GM19023 (cell line): ENCODE results near the gene ITGAX.

Experiments
- ATAC-seq: cut with Tn5 transposase; IDR thresholded peaks from one replicate; pipeline ENCODE4 v1.9.1; 2021; ENCODE audit warnings: mild to moderate bottlenecking, moderate library complexity; ENCODE audit not compliant: unreplicated experiment

Gene ITGAX

GRCh38 chr16:31371619-31372484 lies 16.9 kb downstream of the ITGAX start:
- no peak for ATAC-seq

GRCh38 chr16:31373235-31373634 lies 18.3 kb downstream of the ITGAX start:
- ATAC-seq = no peak

- ATAC-seq = no peak
Observed at GRCh38 chr16:31375231-31375630, 20.3 kb downstream of the ITGAX start.

GRCh38 chr16:31376705-31377104 lies 21.7 kb downstream of the ITGAX start:
- ATAC-seq = no peak

DNA sequence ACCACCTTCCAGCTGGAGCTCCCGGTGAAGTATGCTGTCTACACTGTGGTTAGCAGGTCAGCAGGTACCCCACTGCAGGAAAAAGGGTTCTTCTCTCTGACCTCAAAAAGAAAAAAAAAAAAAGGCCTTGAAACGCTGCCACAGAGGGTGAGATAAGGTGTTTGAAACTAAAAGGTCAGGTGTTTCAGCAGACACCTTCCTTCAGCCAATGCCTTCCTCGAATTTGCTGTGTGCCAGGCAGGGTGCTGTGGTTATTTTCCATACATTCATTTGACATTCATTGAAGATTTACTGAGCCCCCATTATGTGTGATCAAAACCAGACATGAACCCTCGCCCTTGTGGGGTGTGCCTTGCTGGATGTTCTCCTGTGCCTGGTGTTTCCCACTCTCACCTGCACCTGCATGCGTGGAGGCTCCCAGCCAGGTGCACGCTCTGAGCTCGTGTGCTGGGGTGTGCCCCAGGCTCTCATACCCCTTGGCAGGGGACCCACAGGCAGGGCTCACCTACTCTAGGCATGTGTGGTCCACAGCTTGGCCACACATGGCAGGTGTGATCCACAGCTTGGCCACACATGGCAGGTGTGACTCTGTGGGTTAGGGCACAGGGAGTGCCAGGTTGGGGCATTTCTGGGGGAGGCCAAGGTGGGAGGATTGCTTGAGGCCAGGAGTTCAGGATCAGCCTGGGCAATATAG lies 22.4 kb downstream of the ITGAX start:
- ATAC-seq = no peak

DNA sequence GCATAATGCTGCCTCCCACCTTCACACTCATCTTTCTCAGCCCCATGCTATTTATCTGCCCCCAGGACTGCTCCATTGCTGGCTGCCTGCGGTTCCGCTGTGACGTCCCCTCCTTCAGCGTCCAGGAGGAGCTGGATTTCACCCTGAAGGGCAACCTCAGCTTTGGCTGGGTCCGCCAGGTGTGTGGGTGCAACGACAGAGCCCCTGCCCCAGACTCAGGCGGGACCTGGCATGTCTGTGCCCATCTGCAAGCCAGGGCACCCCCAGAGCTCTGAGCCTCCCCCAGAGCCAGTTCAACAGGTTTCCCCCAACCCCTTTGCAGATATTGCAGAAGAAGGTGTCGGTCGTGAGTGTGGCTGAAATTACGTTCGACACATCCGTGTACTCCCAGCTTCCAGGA lies 25.2 kb downstream of the ITGAX start:
- ATAC-seq = no peak

DNA sequence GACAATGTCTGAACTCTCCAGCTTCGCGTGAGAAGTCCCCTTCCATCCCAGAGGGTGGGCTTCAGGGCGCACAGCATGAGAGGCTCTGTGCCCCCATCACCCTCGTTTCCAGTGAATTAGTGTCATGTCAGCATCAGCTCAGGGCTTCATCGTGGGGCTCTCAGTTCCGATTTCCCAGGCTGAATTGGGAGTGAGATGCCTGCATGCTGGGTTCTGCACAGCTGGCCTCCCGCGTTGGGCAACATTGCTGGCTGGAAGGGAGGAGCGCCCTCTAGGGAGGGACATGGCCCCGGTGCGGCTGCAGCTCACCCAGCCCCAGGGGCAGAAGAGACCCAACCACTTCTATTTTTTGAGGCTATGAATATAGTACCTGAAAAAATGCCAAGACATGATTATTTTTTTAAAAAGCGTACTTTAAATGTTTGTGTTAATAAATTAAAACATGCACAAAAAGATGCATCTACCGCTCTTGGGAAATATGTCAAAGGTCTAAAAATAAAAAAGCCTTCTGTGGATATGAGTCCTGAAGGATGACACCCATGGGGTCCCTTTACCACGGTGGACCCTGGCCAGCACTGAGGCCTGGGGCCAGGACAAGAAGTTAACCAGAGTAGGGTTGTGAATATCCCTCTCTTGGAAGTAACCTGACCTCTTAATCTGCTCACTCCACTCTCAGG lies 27.6 kb downstream of the ITGAX start:
- no peak for ATAC-seq

DNA sequence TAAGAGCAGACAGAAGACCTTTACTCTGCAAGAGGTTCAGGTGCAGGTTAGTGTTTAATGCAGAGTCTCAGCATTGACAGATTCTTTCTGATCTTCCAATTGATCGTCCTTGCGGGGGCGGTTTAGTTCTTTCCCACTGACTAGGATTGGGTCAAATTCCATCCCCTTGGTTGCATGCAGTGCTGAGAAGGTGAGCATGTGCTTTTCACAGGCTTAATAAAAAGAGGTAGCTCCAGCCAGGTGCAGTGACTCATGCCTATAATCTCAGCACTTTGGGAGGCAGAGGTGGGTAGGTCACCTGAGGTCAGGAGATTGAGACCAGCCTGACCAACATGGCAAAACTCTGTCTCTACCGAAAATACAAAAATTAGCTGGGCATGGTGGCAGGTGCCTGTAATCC lies 30.7 kb downstream of the ITGAX start:
- no peak for ATAC-seq

- ATAC-seq = no peak
Observed at GRCh38 chr16:31386157-31386984, 31.4 kb downstream of the ITGAX start.

- ATAC-seq = no peak
Observed at GRCh38 chr16:31388535-31388934, 33.6 kb downstream of the ITGAX start.

DNA sequence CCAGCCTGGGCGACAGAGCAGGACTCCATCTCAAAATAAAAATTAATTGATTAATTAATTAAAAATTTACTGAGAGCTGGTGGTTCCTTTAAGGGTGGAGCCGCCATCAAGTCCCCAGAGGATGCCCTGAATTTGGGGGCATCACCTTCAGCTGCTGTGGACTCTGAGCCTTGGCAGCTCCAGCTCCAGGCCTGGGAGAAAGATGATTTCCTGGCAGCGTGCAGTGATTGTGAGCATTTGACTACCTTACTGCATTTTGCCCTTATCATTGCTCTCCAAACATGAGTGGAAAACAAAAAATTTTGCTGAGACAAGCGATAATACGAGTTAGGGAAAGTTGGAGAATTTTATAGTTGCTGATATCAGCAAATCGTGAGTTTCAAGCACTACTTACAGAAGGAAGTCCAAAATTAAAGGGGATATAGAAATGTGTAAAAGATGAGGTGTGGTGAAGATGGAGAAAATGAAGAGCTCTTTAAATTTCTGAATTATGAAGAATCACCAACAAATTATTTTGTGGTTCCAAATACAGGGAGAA lies 35.6 kb downstream of the ITGAX start:
- no peak for ATAC-seq

GRCh38 chr16:31393056-31393455 lies 38.1 kb downstream of the ITGAX start, which contains the start of gene ITGAD:
Gene ITGAD, plus strand, starts transcription at chr16:31393335. Its CDS starts 26 bp downstream, at chr16:31393361.
- ATAC-seq = no peak

DNA sequence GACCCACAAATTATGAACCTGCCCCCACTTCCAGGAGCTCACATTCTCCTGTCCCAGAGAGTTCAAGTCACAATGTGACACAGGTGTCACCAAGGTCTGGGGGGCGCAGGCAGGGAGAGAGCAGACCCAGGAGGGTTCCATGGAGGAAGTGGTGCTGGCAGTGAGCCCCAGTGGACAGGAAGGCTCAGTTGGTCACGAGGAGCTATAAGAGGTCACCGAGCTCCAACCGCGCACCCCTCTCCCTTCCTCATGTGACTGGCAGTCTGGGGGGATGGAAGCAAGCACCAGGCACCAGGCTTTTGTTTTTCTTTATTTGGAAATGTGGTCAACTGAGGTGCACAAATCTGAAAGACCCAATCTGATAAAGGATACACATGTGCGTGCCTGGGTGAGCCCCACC lies 40.7 kb downstream of the ITGAX start:
- no peak for ATAC-seq

- ATAC-seq = no peak
Observed at GRCh38 chr16:31397096-31397660, 42.2 kb downstream of the ITGAX start.

DNA sequence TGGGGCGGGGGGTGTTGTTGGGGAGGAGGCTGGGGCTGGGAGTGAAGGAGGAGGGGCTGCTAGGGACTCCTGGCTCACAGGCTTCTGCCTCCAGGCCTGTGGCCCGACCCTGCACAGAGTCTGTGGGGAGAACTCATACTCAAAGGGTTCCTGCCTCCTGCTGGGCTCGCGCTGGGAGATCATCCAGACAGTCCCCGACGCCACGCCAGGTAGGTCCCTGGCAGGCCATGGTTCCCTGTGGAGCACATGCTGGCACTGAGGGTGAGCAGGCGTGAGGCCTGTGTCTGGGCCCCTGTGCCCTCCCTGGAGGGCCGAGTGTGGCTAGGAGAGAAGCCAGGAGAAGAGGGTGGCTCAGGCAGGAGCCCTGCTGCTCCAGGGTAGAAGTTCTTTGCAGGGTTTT lies 42.7 kb downstream of the ITGAX start:
- no peak for ATAC-seq

DNA sequence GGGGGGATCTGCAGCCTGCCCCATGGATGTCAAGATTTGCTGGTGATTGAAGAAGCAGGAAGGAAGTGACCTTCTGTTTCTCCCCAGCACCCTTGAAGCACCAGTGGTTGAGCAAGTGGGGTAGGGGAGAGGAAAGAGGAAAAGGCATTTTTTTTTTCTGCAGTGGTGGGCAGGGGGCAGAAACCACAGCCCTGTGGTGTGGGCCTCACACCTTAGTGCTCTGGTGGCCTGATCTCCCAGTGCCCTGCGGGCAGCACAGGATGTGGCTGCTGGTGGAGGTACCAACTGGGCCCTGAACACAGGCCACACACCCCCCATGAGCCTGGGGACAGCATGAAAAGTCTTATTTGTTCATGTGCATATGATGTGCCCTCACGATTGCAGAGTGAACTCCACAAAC lies 45.2 kb downstream of the ITGAX start:
- ATAC-seq = no peak

GRCh38 chr16:31401436-31401835 lies 46.5 kb downstream of the ITGAX start:
- ATAC-seq = no peak

- ATAC-seq = no peak
Observed at GRCh38 chr16:31402687-31403086, 47.7 kb downstream of the ITGAX start.

- no peak for ATAC-seq
Observed at GRCh38 chr16:31403590-31404352, 48.8 kb downstream of the ITGAX start.
